ENCODE data around the gene EFNA2.

GRCh38 chr19:1254530-1255185, 31.0 kb upstream of the EFNA2 start:
- TF ChIP-seq CTCF (optimal IDR thresholded peaks at IDR 0.05 in 1 of 3, IDR thresholded peaks at IDR 0.05 in 1 of 3, conservative IDR thresholded peaks at IDR 0.05 in 1 of 3; ENCODE audit: extremely low read depth in 1 of 3, insufficient read depth in 2 of 3, low read length in 3 of 3): no peak
- no peak for TF ChIP-seq EZH2 (IDR thresholded peaks at IDR 0.05; ENCODE audit: low read length)
